HepG2 (cell line): Measurements from ENCODE around the gene KCNJ14. TPM values are rescaled to one million over a fixed set of nuclear protein-coding genes. Genes with fewer than 3 reads are reported as not detected.

ENCODE experiments used
- CBX5 ChIP-seq: sonication (generic); formaldehyde crosslinking; IDR thresholded peaks from 2 replicates; pipeline ENCODE4 v1.4.0; 2020; ENCODE audit warnings: missing genetic modification reagents, borderline replicate concordance
- EZH2 ChIP-seq: conservative IDR thresholded peaks from 2 replicates; pipeline ENCODE4 v1.6.1; 2012; ENCODE audit warnings: mild to moderate bottlenecking, low read depth, low read length, moderate library complexity
- MTERF4 ChIP-seq: sonication (generic); formaldehyde crosslinking; IDR thresholded peaks from 2 replicates; pipeline ENCODE4 v1.8.0; 2023; ENCODE audit warnings: mild to moderate bottlenecking, missing genetic modification reagents
- MTF2 ChIP-seq: sonication (generic); formaldehyde crosslinking; IDR thresholded peaks from 2 replicates; pipeline ENCODE4 v1.5.0; 2020; ENCODE audit warnings: missing genetic modification reagents, borderline replicate concordance
- MXD1 ChIP-seq: sonication (generic); formaldehyde crosslinking; IDR thresholded peaks from 2 replicates; pipeline ENCODE4 v1.4.0; 2020; ENCODE audit warnings: mild to moderate bottlenecking, missing genetic modification reagents
- SALL1 ChIP-seq: sonication (generic); formaldehyde crosslinking; IDR thresholded peaks from 2 replicates; pipeline ENCODE4 v1.8.0; 2022; ENCODE audit warnings: mild to moderate bottlenecking, missing genetic modification reagents
- SETDB1 ChIP-seq: sonication (generic); formaldehyde crosslinking; IDR thresholded peaks from 2 replicates; pipeline ENCODE4 v1.5.1; 2020; ENCODE audit warnings: missing genetic modification reagents, mild to moderate bottlenecking, borderline replicate concordance
- TAF1 ChIP-seq: sonication (generic); formaldehyde crosslinking; IDR thresholded peaks from 2 replicates; pipeline ENCODE4 v1.4.0; 2020; ENCODE audit warnings: missing genetic modification reagents
- TCF7L2 ChIP-seq: IDR thresholded peaks from 2 replicates; pipeline ENCODE4 v1.6.1; 2011; ENCODE audit warnings: mild to moderate bottlenecking, low read depth, low read length, moderate library complexity
- WIZ ChIP-seq: sonication (generic); formaldehyde crosslinking; IDR thresholded peaks from 2 replicates; pipeline ENCODE4 v1.5.1; 2020; ENCODE audit warnings: mild to moderate bottlenecking, missing genetic modification reagents
- ZBED4 ChIP-seq: sonication (generic); formaldehyde crosslinking; IDR thresholded peaks from 2 replicates; pipeline ENCODE4 v1.4.0; 2020; ENCODE audit warnings: missing genetic modification reagents, borderline replicate concordance
- ZBTB1 ChIP-seq: sonication (generic); formaldehyde crosslinking; IDR thresholded peaks from 2 replicates; pipeline ENCODE4 v1.4.0; 2020; ENCODE audit warnings: missing genetic modification reagents, borderline replicate concordance
- ZNF207 ChIP-seq: fragments of 450-650 bp; IDR thresholded peaks from 2 replicates; pipeline ENCODE4 v1.6.1; 2016; ENCODE audit warnings: antibody characterized with exemption, borderline replicate concordance
- ZNF331 ChIP-seq: sonication (generic); formaldehyde crosslinking; IDR thresholded peaks from 2 replicates; pipeline ENCODE4 v1.4.0; 2020; ENCODE audit warnings: missing genetic modification reagents
- ZNF510 ChIP-seq: sonication (generic); formaldehyde crosslinking; IDR thresholded peaks from 2 replicates; pipeline ENCODE4 v1.4.0; 2020; ENCODE audit warnings: low read depth, mild to moderate bottlenecking, missing genetic modification reagents
- ZNF563 ChIP-seq: sonication (generic); formaldehyde crosslinking; IDR thresholded peaks from 2 replicates; pipeline ENCODE4 v1.8.0; 2022; ENCODE audit warnings: mild to moderate bottlenecking, moderate library complexity, missing genetic modification reagents
- ZNF567 ChIP-seq: sonication (generic); formaldehyde crosslinking; IDR thresholded peaks from 2 replicates; pipeline ENCODE4 v1.8.1; 2023; ENCODE audit warnings: mild to moderate bottlenecking, missing genetic modification reagents, borderline replicate concordance
- ZNF768 ChIP-seq: sonication (generic); formaldehyde crosslinking; IDR thresholded peaks from 2 replicates; pipeline ENCODE4 v1.4.0; 2020; ENCODE audit warnings: missing genetic modification reagents
- polyA plus RNA-seq, 8 experiments: library from polyadenylated mRNA; depleted of rRNA in 3 of 8; stranded (reverse) in 7 of 8; unstranded in 1 of 8; fragments of >200 nt; fragmentation: Illumina TruSeq in 4 of 8; extraction: Trizol in 4 of 8; gene quantifications; 2 replicates each; pipeline versions ENCODE4 v1.2.1 to v1.2.3, GENCODE V29; 2011 to 2016; ENCODE audit warnings: low read depth in 4 of 8, missing spikeins in 1 of 8, mixed read lengths in 1 of 8; ENCODE audit not compliant: insufficient read depth in 1 of 8
- total RNA-seq, 5 experiments: library from RNA; depleted of rRNA; stranded (reverse); fragments of >200 nt; fragmentation: Illumina TruSeq; extraction: Trizol; gene quantifications; 2 replicates each; pipeline ENCODE4 v1.2.3, GENCODE V29; 2016; ENCODE audit warnings: low read depth in 1 of 5
- TF ChIP-seq, protein P1 (sequence below): sonication (generic); formaldehyde crosslinking; IDR thresholded peaks from 2 replicates; pipeline ENCODE4 v1.4.0; 2020; ENCODE audit warnings: missing genetic modification reagents
- TF ChIP-seq, protein P2 (sequence below): IDR thresholded peaks from 2 replicates; pipeline ENCODE4 v1.6.1; 2016; ENCODE audit warnings: low read depth, borderline replicate concordance
- TF ChIP-seq, protein P3 (sequence below): sonication (generic); formaldehyde crosslinking; conservative IDR thresholded peaks from 2 replicates; pipeline ENCODE4 v1.8.0; 2022; ENCODE audit warnings: mild to moderate bottlenecking, moderate library complexity, missing genetic modification reagents

Gene KCNJ14
- total and polyA plus RNA-seq, 2 of the 13 experiments (the other 11 are each of a cell fraction or from before 2014, with no cell fraction given): 0.20 to 0.51 TPM

- TF ChIP-seq MTERF4 (CRISPR knock-in tag) (no peak), ZBED4 (CRISPR knock-in tag) (no peak), ZNF563 (no peak), EZH2 (no peak), TCF7L2 (no peak), ZNF567 (CRISPR knock-in tag) (no peak), ZNF207 (no peak), WIZ (CRISPR knock-in tag) (no peak), MXD1 (CRISPR knock-in tag) (no peak), SETDB1 (no peak), ZNF510 (CRISPR knock-in tag) (no peak), MTF2 (no peak), ZNF768 (CRISPR knock-in tag) (peak; percentile 93), ZBTB1 (CRISPR knock-in tag) (no peak), SALL1 (CRISPR knock-in tag) (peak; percentile 57; the same call in 1 of the 2 replicates), CBX5 (CRISPR knock-in tag) (0 out of 2 replicates have a peak, but pooled peaks have one; percentile 49), ZNF331 (no peak), TAF1 (no peak)
- TF ChIP-seq, protein P1, sequence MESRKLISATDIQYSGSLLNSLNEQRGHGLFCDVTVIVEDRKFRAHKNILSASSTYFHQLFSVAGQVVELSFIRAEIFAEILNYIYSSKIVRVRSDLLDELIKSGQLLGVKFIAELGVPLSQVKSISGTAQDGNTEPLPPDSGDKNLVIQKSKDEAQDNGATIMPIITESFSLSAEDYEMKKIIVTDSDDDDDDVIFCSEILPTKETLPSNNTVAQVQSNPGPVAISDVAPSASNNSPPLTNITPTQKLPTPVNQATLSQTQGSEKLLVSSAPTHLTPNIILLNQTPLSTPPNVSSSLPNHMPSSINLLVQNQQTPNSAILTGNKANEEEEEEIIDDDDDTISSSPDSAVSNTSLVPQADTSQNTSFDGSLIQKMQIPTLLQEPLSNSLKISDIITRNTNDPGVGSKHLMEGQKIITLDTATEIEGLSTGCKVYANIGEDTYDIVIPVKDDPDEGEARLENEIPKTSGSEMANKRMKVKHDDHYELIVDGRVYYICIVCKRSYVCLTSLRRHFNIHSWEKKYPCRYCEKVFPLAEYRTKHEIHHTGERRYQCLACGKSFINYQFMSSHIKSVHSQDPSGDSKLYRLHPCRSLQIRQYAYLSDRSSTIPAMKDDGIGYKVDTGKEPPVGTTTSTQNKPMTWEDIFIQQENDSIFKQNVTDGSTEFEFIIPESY: no peak
- TF ChIP-seq, protein P2, sequence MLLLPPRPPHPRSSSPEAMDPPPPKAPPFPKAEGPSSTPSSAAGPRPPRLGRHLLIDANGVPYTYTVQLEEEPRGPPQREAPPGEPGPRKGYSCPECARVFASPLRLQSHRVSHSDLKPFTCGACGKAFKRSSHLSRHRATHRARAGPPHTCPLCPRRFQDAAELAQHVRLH (CRISPR knock-in tag): 0 out of 2 replicates have a peak, but pooled peaks have one; percentile 18
- TF ChIP-seq, protein P3, sequence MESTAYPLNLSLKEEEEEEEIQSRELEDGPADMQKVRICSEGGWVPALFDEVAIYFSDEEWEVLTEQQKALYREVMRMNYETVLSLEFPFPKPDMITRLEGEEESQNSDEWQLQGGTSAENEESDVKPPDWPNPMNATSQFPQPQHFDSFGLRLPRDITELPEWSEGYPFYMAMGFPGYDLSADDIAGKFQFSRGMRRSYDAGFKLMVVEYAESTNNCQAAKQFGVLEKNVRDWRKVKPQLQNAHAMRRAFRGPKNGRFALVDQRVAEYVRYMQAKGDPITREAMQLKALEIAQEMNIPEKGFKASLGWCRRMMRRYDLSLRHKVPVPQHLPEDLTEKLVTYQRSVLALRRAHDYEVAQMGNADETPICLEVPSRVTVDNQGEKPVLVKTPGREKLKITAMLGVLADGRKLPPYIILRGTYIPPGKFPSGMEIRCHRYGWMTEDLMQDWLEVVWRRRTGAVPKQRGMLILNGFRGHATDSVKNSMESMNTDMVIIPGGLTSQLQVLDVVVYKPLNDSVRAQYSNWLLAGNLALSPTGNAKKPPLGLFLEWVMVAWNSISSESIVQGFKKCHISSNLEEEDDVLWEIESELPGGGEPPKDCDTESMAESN (CRISPR knock-in tag): no peak
Observed at GRCh38 chr19:48489608-48490216, 34.3 kb downstream of the KCNJ14 start (continued).
